Pericardium fibroblast (primary cell): ENCODE results near the gene EFL1. TPM values are rescaled to one million over a fixed set of nuclear protein-coding genes. Genes with fewer than 3 reads are reported as not detected.

ENCODE experiments used
- total RNA-seq: library from RNA; depleted of rRNA; stranded (reverse); fragments of >200 nt; gene quantifications from 2 replicates; pipeline ENCODE4 v1.2.3, GENCODE V29; 2015

Gene EFL1
- total RNA-seq = 5.2 and 6.3 TPM in 2 replicates

GRCh38 chr15:82262422-82263026, at the start of gene EFL1, which contains the start of gene SAXO2:
Gene EFL1, minus strand, starts transcription at chr15:82262734. Its CDS starts 956 bp downstream, at chr15:82261778.
Gene SAXO2, plus strand, starts transcription at chr15:82262818. Its CDS starts 62 bp downstream, at chr15:82262880.

Other genes with a start within 250 kb of the EFL1 start
- 7.7 and 40.7 TPM in 2 replicates for gene MEX3B, start 216.7 kb downstream of the EFL1 start, total RNA-seq
- 0.51 TPM in 1 of 2 replicates, not detected in the other for gene SAXO2, start 84 bp upstream of the EFL1 start, total RNA-seq
- 0.23 TPM in 1 of 2 replicates, not detected in the other for gene GOLGA6L10, start 86.7 kb upstream of the EFL1 start, total RNA-seq
- gene GOLGA6L9, start 167.1 kb upstream of the EFL1 start, total RNA-seq = 0.35 and 1.1 TPM in 2 replicates